IPS DF 6.9 (cell line): ENCODE measurements around the gene TET1.
"Not testable (repeated sequence)": the region's sequence is repeated elsewhere in the genome, so short reads cannot be mapped to it uniquely, and the experiment has no call there.

ENCODE experiments used
- DNase-seq: peaks from one replicate; pipeline ENCODE4 v3.0.0-alpha.2; 2013; ENCODE audit warnings: low read depth, low spot score
- H3K27ac ChIP-seq: one replicate; pipeline ENCODE4 v1.5.1; 2013; ENCODE audit warnings: low read length, control low read depth
- H3K27me3 ChIP-seq: 2 replicates; pipeline ENCODE4 v1.6.1; 2013; ENCODE audit warnings: mild to moderate bottlenecking, low read length; ENCODE audit not compliant: control insufficient read depth, insufficient read depth
- H3K36me3 ChIP-seq: 2 replicates; pipeline ENCODE4 v1.6.1; 2013; ENCODE audit warnings: low read length; ENCODE audit not compliant: control insufficient read depth, insufficient read depth
- H3K4me1 ChIP-seq: 2 replicates; pipeline ENCODE4 v1.6.1; 2013; ENCODE audit warnings: low read length; ENCODE audit not compliant: control insufficient read depth, insufficient read depth
- H3K4me3 ChIP-seq: 2 replicates; pipeline ENCODE4 v1.5.1; 2013; ENCODE audit warnings: mild to moderate bottlenecking, low read length
- H3K9me3 ChIP-seq: 2 replicates; pipeline ENCODE4 v1.6.1; 2013; ENCODE audit warnings: low read length, inconsistent platforms; ENCODE audit not compliant: control insufficient read depth, insufficient read depth
- WGBS: extraction: QIAGEN DNeasy Blood & Tissue Kit; methylation state at CpG from one replicate; pipeline ENCODE4 v1.1.7; 2013; ENCODE audit warnings: mixed read lengths, missing lambda C conversion rate; ENCODE audit not compliant: insufficient read length, insufficient coverage; 5-methylcytosine and 5-hydroxymethylcytosine counted together

TET1 gene

GRCh38 chr10:68560186-68560942, at the start of gene TET1:
Gene TET1 (plus strand): TSS chr10:68560337. CDS start chr10:68572339, 12,002 bp downstream.
- H3K27me3 ChIP-seq: no peaks in the 10 kb centered on the region
- no peak within 1 kb of the TSS for H3K27ac ChIP-seq
- no peaks in the 10 kb centered on the region for H3K36me3 ChIP-seq
- H3K4me1 ChIP-seq: peaks cover 3% of the 10 kb centered on the region; the same call in 1 of the 2 replicates
- WGBS: no CpG with 5 or more reads among the region's 66 CpGs
- peak within 1 kb of the TSS; percentile 78 for H3K4me3 ChIP-seq
- no peaks in the 10 kb centered on the region for H3K9me3 ChIP-seq
- peak; percentile 78 for DNase-seq

GRCh38 chr10:68516216-68516615, 43.9 kb upstream of the TET1 start:
- H3K36me3 ChIP-seq: not testable (repeated sequence)

GRCh38 chr10:68516766-68517165, 43.4 kb upstream of the TET1 start:
- H3K36me3 ChIP-seq: no peaks in the 10 kb centered on the region
- no peak overlapping the region for H3K27ac ChIP-seq
- H3K27me3 ChIP-seq: no peaks in the 10 kb centered on the region
- H3K9me3 ChIP-seq: no peaks in the 10 kb centered on the region
- H3K4me1 ChIP-seq: no peaks in the 10 kb centered on the region
- H3K4me3 ChIP-seq: no peak overlapping the region
- no CpG with 5 or more reads among the region's 4 CpGs for WGBS
- no peak for DNase-seq

More at GRCh38 chr10:68516216-68516615, 43.9 kb upstream of the TET1 start:
- not testable (repeated sequence) for H3K4me3 ChIP-seq, H3K27ac ChIP-seq, H3K9me3 ChIP-seq, H3K27me3 ChIP-seq, DNase-seq, H3K4me1 ChIP-seq
- no CpG with 5 or more reads among the region's 2 CpGs for WGBS

- no peak for DNase-seq
- WGBS: no CpG with 5 or more reads among the region's 5 CpGs
- H3K9me3 ChIP-seq: no peaks in the 10 kb centered on the region
Measured at GRCh38 chr10:68517188-68517587, 42.9 kb upstream of the TET1 start.

GRCh38 chr10:68518609-68519008, 41.5 kb upstream of the TET1 start:
- not testable (repeated sequence) for DNase-seq, H3K27me3 ChIP-seq, H3K27ac ChIP-seq, H3K9me3 ChIP-seq, H3K4me1 ChIP-seq, H3K4me3 ChIP-seq, H3K36me3 ChIP-seq
- WGBS: no CpG with 5 or more reads among the region's 11 CpGs

More at GRCh38 chr10:68517188-68517587, 42.9 kb upstream of the TET1 start:
- Histone ChIP-seq H3K4me3 (no peak overlapping the region), H3K4me1 (no peaks in the 10 kb centered on the region), H3K36me3 (no peaks in the 10 kb centered on the region), H3K27me3 (no peaks in the 10 kb centered on the region), H3K27ac (no peak overlapping the region)

GRCh38 chr10:68525490-68526038, 34.6 kb upstream of the TET1 start:
- H3K4me1 ChIP-seq, H3K4me3 ChIP-seq, H3K36me3 ChIP-seq, DNase-seq, H3K27me3 ChIP-seq, H3K9me3 ChIP-seq, H3K27ac ChIP-seq: not testable (repeated sequence)
- no CpG with 5 or more reads among the region's 5 CpGs for WGBS

- H3K27me3 ChIP-seq: no peaks in the 10 kb centered on the region
- H3K36me3 ChIP-seq: no peaks in the 10 kb centered on the region
- WGBS: no CpG with 5 or more reads among the region's 11 CpGs
- no peak overlapping the region for H3K27ac ChIP-seq
- H3K4me3 ChIP-seq: peak overlapping the region; percentile 92
- H3K9me3 ChIP-seq: no peaks in the 10 kb centered on the region
- no peak for DNase-seq
- no peaks in the 10 kb centered on the region for H3K4me1 ChIP-seq
Measured at GRCh38 chr10:68526634-68527307, 33.4 kb upstream of the TET1 start.

GRCh38 chr10:68536973-68537372, 23.2 kb upstream of the TET1 start:
- H3K4me3 ChIP-seq: no peak overlapping the region
- H3K27ac ChIP-seq: no peak overlapping the region
- H3K36me3 ChIP-seq: no peaks in the 10 kb centered on the region
- no peaks in the 10 kb centered on the region for H3K4me1 ChIP-seq
- H3K27me3 ChIP-seq: no peaks in the 10 kb centered on the region
- no CpG with 5 or more reads among the region's 9 CpGs for WGBS
- no peak for DNase-seq
- no peaks in the 10 kb centered on the region for H3K9me3 ChIP-seq

- H3K36me3 ChIP-seq: no peaks in the 10 kb centered on the region
- WGBS: no CpG with 5 or more reads among the region's 6 CpGs
- DNase-seq: no peak
- H3K9me3 ChIP-seq: no peaks in the 10 kb centered on the region
- no peak overlapping the region for H3K27ac ChIP-seq
- no peaks in the 10 kb centered on the region for H3K4me1 ChIP-seq
- H3K4me3 ChIP-seq: no peak overlapping the region
- H3K27me3 ChIP-seq: no peaks in the 10 kb centered on the region
Measured at GRCh38 chr10:68537796-68538195, 22.3 kb upstream of the TET1 start.

- WGBS: no CpG with 5 or more reads among the region's 5 CpGs
- H3K27ac ChIP-seq: no peak overlapping the region
- DNase-seq: no peak
- H3K4me1 ChIP-seq: no peaks in the 10 kb centered on the region
- no peaks in the 10 kb centered on the region for H3K9me3 ChIP-seq
- H3K27me3 ChIP-seq: no peaks in the 10 kb centered on the region
- H3K36me3 ChIP-seq: no peaks in the 10 kb centered on the region
- H3K4me3 ChIP-seq: no peak overlapping the region
Measured at GRCh38 chr10:68543004-68543918, 16.9 kb upstream of the TET1 start.
